Fibroblast of lung (primary cell): ENCODE data around the gene SCAMP3. TPM values are rescaled to one million over a fixed set of nuclear protein-coding genes. Genes with fewer than 3 reads are reported as not detected.

Source experiments
- DNase-seq, 2 donors: peaks; one replicate each; pipeline versions ENCODE4 v3.0.0 to v3.0.0-alpha.2; 2010; ENCODE audit warnings: low read depth in 2 of 2
- H2AFZ ChIP-seq: 2 replicates; pipeline ENCODE4 v1.5.1; 2012; ENCODE audit warnings: low read length, control low read depth, inconsistent platforms
- H3K27ac ChIP-seq: 2 replicates; pipeline ENCODE4 v1.5.1; 2011; ENCODE audit warnings: low read length, control low read depth; ENCODE audit not compliant: insufficient read depth
- H3K27me3 ChIP-seq: 2 replicates; pipeline ENCODE4 v1.5.1; 2011; ENCODE audit warnings: mild to moderate bottlenecking, low read length; ENCODE audit not compliant: control insufficient read depth, insufficient read depth
- H3K36me3 ChIP-seq: 2 replicates; pipeline ENCODE4 v1.5.1; 2011; ENCODE audit warnings: low read length; ENCODE audit not compliant: control insufficient read depth, insufficient read depth
- H3K4me1 ChIP-seq: 2 replicates; pipeline ENCODE4 v1.5.1; 2011; ENCODE audit warnings: low read length; ENCODE audit not compliant: control insufficient read depth, insufficient read depth; ENCODE audit errors: extremely low read depth
- H3K4me2 ChIP-seq: 2 replicates; pipeline ENCODE4 v1.5.1; 2011; ENCODE audit warnings: low read length, control low read depth; ENCODE audit not compliant: insufficient read depth; ENCODE audit errors: extremely low read depth
- H3K4me3 ChIP-seq, 4 experiments: fragments of 200-600 bp in 1 of 4; sonication (generic) in 1 of 4; replicated peaks in 1 of 4; 2 replicates each; pipeline ENCODE4 v1.5.1; 2011 to 2016; ENCODE audit warnings: low read length in 4 of 4, low read depth in 3 of 4, mild to moderate bottlenecking in 3 of 4, control low read depth in 2 of 4, inconsistent platforms in 1 of 4, mixed read lengths in 1 of 4; ENCODE audit not compliant: insufficient read depth in 1 of 4; ENCODE audit errors: control extremely low read depth in 1 of 4
- H3K79me2 ChIP-seq: 2 replicates; pipeline ENCODE4 v1.5.1; 2012; ENCODE audit warnings: mild to moderate bottlenecking, low read length, inconsistent platforms; ENCODE audit not compliant: control insufficient read depth, insufficient read depth
- H3K9ac ChIP-seq: 2 replicates; pipeline ENCODE4 v1.5.1; 2011; ENCODE audit warnings: mild to moderate bottlenecking, low read length, control low read depth; ENCODE audit not compliant: insufficient read depth
- H3K9me3 ChIP-seq: 2 replicates; pipeline ENCODE4 v1.5.1; 2012; ENCODE audit warnings: low read depth, low read length; ENCODE audit not compliant: control insufficient read depth, insufficient read depth
- H4K20me1 ChIP-seq: 2 replicates; pipeline ENCODE4 v1.5.1; 2011; ENCODE audit warnings: low read length; ENCODE audit not compliant: control insufficient read depth, insufficient read depth; ENCODE audit errors: extremely low read depth
- CTCF ChIP-seq, 2 donors: IDR thresholded peaks in 1 of 2; conservative IDR thresholded peaks in 1 of 2; 1 replicate in 1 of 2; 2 replicates in 1 of 2; pipeline ENCODE4 v1.5.1; 2011 to 2012; ENCODE audit warnings: low read length in 2 of 2, control low read depth in 1 of 2, inconsistent platforms in 1 of 2, low read depth in 1 of 2, mild to moderate bottlenecking in 1 of 2
- EZH2 ChIP-seq: IDR thresholded peaks from 2 replicates; pipeline ENCODE4 v1.5.1; 2012; ENCODE audit warnings: low read length, control low read depth, mild to moderate bottlenecking; ENCODE audit errors: missing control alignments
- polyA plus RNA-seq, 2 donors: library from polyadenylated mRNA; depleted of rRNA in 1 of 2; stranded (reverse) in 1 of 2; unstranded in 1 of 2; fragments of >200 nt; gene quantifications; 2 replicates each; pipeline ENCODE4 v1.2.1, GENCODE V29; 2011 to 2012; ENCODE audit warnings: missing spikeins in 1 of 2
- total RNA-seq: library from RNA; depleted of rRNA; stranded (reverse); fragments of >200 nt; gene quantifications from 2 replicates; pipeline ENCODE4 v1.2.1, GENCODE V29; 2014

Gene SCAMP3
- total and polyA plus RNA-seq, 2 donors (not counting 1 experiment from before 2014, with no cell fraction given), result 33.2 to 106 TPM

DNA sequence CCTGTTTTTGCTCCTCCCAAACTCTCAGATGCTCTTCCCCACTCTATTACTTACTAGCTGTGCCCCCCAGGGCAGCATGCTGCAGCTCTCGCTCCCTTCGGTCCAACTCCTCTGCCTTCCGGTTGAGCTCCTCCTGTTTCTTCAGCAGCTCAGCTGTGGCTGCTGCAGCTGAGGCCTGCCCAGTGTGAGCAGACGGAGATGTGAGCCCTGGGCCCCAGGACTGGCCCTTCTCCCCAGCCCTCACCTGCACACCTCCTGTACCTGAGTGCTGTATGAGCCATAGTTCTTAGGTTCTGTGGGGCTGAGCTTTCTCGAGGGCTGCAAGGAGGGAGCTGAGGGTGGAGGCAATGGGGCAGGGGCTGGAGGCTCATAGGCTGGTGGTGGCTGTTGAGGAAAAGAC, 1.9 kb downstream of the SCAMP3 start:
- TF ChIP-seq EZH2 (no peak), CTCF (conservative IDR thresholded peaks at IDR 0.05 in 1 of 2, IDR thresholded peaks at IDR 0.05 in 1 of 2; ENCODE audit: low read depth in 1 of 2, low read length in 2 of 2) (no peak)
- no peaks in the 10 kb centered on the region for H3K27me3 ChIP-seq
- H3K9ac ChIP-seq, result no peak overlapping the region
- no peak overlapping the region for H3K4me2 ChIP-seq
- no peak overlapping the region for H3K27ac ChIP-seq
- peaks cover 5% of the 10 kb centered on the region for H3K4me1 ChIP-seq
- H3K9me3 ChIP-seq, result no peaks in the 10 kb centered on the region
- H3K36me3 ChIP-seq, result peaks cover 18% of the 10 kb centered on the region
- no peak overlapping the region for H3K4me3 ChIP-seq
- H4K20me1 ChIP-seq, result no peaks in the 10 kb centered on the region
- H3K79me2 ChIP-seq, result peaks cover 18% of the 10 kb centered on the region
- no peak for DNase-seq
- H2AFZ ChIP-seq, result no peak overlapping the region

- Histone ChIP-seq H3K9me3 (no peaks in the 10 kb centered on the region), H3K4me3 (peak overlapping the region in 2 of 4 experiments; percentile 69 to 80), H3K27me3 (no peaks in the 10 kb centered on the region), H3K27ac (peak overlapping the region; percentile 90), H2AFZ (no peak overlapping the region), H3K36me3 (peaks cover 9% of the 10 kb centered on the region), H3K9ac (no peak overlapping the region), H3K79me2 (peaks cover 28% of the 10 kb centered on the region), H3K4me2 (peak overlapping the region; percentile 81), H4K20me1 (no peaks in the 10 kb centered on the region), H3K4me1 (peaks cover 13% of the 10 kb centered on the region)
- no peak for TF ChIP-seq EZH2
- no peak for TF ChIP-seq CTCF (conservative IDR thresholded peaks at IDR 0.05 in 1 of 2, IDR thresholded peaks at IDR 0.05 in 1 of 2; ENCODE audit: low read depth in 1 of 2, low read length in 2 of 2)
- no peak for DNase-seq
Observed at GRCh38 chr1:155256058-155256852, 5.9 kb downstream of the SCAMP3 start.

- Histone ChIP-seq H3K4me2 (peak within 1 kb of the TSS; percentile 81), H2AFZ (peak within 1 kb of the TSS; percentile 91), H3K79me2 (peaks cover 20% of the 10 kb centered on the region), H3K9ac (peak within 1 kb of the TSS; percentile 77), H3K27ac (peak within 1 kb of the TSS; percentile 90), H3K27me3 (no peaks in the 10 kb centered on the region), H3K36me3 (peaks cover 11% of the 10 kb centered on the region), H3K4me1 (peaks cover 13% of the 10 kb centered on the region), H3K4me3 (peak within 1 kb of the TSS; percentile 61 to 80 (median 71)), H4K20me1 (no peaks in the 10 kb centered on the region), H3K9me3 (no peaks in the 10 kb centered on the region)
- TF ChIP-seq EZH2 (no peak), CTCF (conservative IDR thresholded peaks at IDR 0.05 in 1 of 2, IDR thresholded peaks at IDR 0.05 in 1 of 2; ENCODE audit: low read depth in 1 of 2, low read length in 2 of 2) (no peak)
- DNase-seq, result peak; percentile 78 to 79
Observed at GRCh38 chr1:155255243-155256007, 6.7 kb downstream of the SCAMP3 start, which contains the start of gene ENTREP3. Gene ENTREP3 (minus strand): TSS chr1:155255483. CDS start chr1:155254877, 606 bp downstream.
